GM13976 (cell line): ENCODE data around the gene TPK1.

Experiments used
- DNase-seq: peaks from one replicate; pipeline ENCODE4 v3.0.0; 2012; ENCODE audit warnings: low spot score
- in situ Hi-C: fragments of 300-500 bp; cut with MboI; formaldehyde crosslinking; loops from one replicate; pipeline ENCODE4 v1.12.0; 2022; ENCODE audit warnings: low sequenced_read_pairs, mixed read lengths, inconsistent platforms; ENCODE audit not compliant: unreplicated experiment
- TF ChIP-seq, protein P1 (sequence below): IDR thresholded peaks from 2 replicates; pipeline ENCODE4 v1.5.1; 2012; ENCODE audit warnings: borderline replicate concordance, mild to moderate bottlenecking; ENCODE audit not compliant: insufficient read depth; ENCODE audit errors: extremely low read depth, missing control alignments, control extremely low read depth

The TPK1 gene

DNA sequence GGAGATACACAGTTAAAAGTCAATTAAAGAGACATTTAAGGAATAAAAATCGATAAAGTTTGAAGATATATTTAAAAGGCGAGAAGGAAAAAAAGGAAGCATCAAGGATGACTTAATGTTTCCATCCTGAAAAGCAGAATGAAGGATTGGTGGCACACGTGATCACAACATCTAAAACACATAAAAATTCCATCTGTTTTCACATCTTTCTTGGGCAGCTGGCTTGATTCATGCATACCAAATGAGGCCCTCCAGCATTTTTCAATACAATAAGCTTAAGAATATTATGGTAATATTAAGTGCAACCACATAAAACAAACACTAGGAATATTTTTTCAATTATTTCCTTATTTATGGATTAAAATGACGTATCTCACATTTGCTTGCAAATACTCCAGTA lies 112.6 kb downstream of the TPK1 start:
- no peak for DNase-seq
- TF ChIP-seq, protein P1, sequence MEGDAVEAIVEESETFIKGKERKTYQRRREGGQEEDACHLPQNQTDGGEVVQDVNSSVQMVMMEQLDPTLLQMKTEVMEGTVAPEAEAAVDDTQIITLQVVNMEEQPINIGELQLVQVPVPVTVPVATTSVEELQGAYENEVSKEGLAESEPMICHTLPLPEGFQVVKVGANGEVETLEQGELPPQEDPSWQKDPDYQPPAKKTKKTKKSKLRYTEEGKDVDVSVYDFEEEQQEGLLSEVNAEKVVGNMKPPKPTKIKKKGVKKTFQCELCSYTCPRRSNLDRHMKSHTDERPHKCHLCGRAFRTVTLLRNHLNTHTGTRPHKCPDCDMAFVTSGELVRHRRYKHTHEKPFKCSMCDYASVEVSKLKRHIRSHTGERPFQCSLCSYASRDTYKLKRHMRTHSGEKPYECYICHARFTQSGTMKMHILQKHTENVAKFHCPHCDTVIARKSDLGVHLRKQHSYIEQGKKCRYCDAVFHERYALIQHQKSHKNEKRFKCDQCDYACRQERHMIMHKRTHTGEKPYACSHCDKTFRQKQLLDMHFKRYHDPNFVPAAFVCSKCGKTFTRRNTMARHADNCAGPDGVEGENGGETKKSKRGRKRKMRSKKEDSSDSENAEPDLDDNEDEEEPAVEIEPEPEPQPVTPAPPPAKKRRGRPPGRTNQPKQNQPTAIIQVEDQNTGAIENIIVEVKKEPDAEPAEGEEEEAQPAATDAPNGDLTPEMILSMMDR: no peak
- in situ Hi-C loops: no loop called here

DNA sequence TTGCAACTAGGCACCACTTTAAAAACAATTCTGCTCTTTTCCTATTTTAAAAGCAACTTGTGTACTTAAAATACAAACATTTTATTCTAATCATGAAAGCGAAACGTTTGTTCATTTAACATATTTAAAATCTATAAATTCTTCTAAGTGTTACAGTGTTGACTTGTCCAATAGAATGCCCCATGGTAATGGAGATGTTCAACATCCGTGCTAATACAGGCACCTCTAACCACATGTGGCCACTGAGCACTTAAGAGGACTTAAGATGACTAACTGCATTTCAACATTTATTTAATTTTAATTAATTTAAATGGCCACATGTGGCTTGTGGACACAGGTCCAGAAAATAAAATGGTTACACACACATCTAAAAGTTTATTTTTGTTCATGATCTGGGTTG lies 115.1 kb downstream of the TPK1 start:
- TF ChIP-seq, protein P1: no peak
- in situ Hi-C loops: no loop called here
- no peak for DNase-seq

DNA sequence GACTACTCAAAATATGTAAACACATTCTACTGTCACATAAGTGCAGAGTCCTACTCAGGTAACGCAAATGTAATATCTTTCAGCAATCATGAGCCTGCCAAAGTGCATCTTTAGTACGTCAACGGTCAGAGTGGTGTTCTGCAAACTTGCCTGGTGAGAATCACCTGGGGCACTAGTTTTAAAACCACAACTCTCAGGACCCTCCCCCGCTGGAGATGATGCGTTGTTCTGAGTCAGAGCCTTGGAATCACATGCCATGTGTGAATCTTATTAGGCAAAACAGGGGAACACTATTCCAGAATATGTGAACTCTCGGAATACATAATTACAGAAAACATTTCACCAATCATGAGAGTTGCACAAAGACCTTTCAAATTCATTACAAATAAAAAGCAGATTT lies 115.7 kb downstream of the TPK1 start:
- in situ Hi-C loops: no loop called here
- TF ChIP-seq, protein P1: no peak
- no peak for DNase-seq

DNA sequence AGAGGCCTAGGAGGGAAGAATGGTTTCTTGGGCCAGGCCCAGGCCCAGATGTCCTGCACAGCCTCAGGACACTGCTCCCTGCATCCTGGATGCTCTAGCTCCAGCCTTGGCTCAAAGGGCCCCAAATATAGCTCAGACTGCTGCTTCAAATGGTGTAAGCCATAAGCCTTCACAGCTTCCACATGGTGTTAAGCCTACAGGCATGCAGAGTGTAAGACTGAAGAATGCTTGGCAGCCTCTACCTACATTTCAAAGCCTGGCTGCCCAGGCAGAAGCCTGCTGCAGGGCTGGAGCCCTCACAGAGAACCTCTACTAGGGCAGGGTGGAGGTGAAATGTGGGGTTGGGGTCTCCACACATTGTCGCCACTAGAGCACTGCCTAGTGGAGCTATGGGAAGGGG lies 118.1 kb downstream of the TPK1 start:
- TF ChIP-seq, protein P1: no peak
- DNase-seq: no peak

DNA sequence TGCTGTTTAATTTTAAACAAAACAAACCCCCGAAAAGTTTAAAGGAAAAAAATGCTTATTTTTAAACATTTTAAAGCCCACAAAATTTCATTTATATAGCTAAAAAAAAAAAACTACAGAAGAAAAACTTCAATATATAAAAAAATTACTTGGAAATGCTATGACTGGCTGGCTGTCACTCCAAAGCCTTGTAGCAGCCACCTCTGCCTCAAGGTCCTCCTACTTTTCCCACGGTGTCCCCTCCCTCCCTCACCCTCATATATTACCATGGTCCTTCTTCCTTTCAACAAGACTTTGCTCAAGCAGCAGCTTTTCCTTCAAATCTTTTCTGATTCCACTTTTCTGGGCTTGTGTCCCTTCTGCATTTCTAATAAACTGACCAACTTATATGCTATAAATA lies 122.0 kb downstream of the TPK1 start:
- in situ Hi-C loops: no loop called here
- TF ChIP-seq, protein P1: no peak
- no peak for DNase-seq

More for the DNA sequence above, 118.1 kb downstream of the TPK1 start:
- in situ Hi-C loops: no loop called here

DNA sequence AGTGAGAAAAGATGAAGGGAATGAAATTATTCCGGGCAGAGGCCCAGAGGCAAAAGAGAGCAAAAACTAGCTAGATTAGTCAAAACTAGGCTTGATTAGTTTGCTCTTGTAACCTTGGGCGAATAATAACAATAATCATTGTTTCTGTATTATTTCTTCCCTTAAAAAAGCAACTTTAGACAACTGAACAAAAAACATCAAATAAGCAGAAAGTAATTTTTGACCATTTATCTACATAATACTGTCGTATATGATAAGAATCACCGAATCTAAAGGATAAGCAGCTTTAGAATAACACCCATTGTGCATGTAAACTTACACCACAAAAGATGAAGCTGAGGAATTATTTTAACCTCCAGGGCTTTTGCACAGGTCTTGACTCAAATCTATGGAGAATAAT lies 125.1 kb downstream of the TPK1 start:
- no peak for DNase-seq
- TF ChIP-seq, protein P1: no peak
- in situ Hi-C loops: no loop called here

DNA sequence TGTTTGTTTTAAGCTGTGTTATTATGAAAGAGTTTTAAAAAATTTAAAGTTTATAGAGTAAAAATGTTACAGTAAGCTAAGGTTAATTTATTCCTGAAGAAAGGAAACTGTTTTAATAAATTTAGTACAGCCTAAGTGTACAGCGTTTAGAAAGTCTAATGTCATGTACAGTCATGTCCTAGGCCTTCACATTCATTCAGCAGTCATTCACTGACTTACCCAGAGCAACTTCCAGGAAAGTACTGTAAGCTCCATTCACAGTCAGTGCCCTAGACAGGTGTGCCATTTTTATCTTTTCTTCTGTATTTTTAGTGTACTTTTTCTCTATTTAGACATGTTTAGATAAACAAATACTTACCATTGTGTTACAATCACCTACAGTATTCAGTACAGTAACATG lies 126.8 kb downstream of the TPK1 start:
- in situ Hi-C loops: no loop called here
- no peak for DNase-seq
- TF ChIP-seq, protein P1: no peak
